ENCODE measurements around the gene KLK1. TPM values are rescaled to one million over a fixed set of nuclear protein-coding genes. Genes with fewer than 3 reads are reported as not detected.
"Not testable (repeated sequence)": the region's sequence is repeated elsewhere in the genome, so short reads cannot be mapped to it uniquely, and the experiment has no call there.

KLK1 gene
- total RNA-seq, 1 experiment from 2014 or later: not detected

GRCh38 chr19:50794074-50794875 lies 29.3 kb downstream of the KLK1 start:
- DNase-seq (ENCODE audit: low read depth): no peak

GRCh38 chr19:50793558-50794065 lies 30.0 kb downstream of the KLK1 start:
- DNase-seq (ENCODE audit: low read depth): no peak

- DNase-seq (ENCODE audit: low read depth): no peak
These were observed 31.0 kb downstream of the KLK1 start for GRCh38 chr19:50792272-50793250.

DNA sequence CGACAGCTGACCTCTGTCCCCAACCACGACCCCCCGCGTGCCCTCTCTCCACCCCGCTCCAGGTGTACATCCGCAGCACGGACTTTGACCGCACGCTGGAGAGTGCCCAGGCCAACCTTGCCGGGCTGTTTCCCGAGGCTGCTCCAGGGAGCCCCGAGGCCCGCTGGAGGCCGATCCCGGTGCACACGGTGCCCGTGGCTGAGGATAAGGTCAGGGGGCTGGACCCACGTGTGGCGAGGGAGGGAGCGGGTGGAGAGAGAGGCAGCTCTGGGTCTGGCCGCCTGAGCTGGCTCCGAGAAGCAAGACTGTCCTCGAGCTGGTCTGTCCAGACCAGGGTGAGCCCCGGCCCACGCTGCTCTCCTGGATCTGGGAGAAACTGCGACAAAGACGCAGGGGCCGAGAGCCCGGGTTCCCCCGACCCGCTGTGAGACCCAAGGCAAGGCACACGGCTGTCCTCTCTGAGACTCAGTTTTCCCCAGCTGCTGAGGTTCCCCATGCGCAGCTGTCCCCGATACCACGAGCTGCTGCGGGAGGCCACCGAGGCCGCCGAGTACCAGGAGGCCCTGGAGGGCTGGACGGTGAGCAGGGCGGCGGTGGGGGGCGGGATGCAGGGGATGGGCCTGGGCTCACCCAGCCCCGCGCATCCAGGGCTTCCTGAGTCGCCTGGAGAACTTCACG lies 31.9 kb downstream of the KLK1 start:
- no peak for DNase-seq (ENCODE audit: low read depth)

- DNase-seq (ENCODE audit: low read depth): no peak
These were observed 32.6 kb downstream of the KLK1 start for GRCh38 chr19:50790922-50791467.

- no peak for DNase-seq (ENCODE audit: low read depth)
These were observed 33.2 kb downstream of the KLK1 start, which contains the start of gene ACP4 for GRCh38 chr19:50790396-50790795. TSS of gene ACP4 (plus strand) at chr19:50790415. CDS start at chr19:50790415, 0 bp downstream.

GRCh38 chr19:50785329-50785728 lies 38.3 kb downstream of the KLK1 start:
- no peak for DNase-seq (ENCODE audit: low read depth)

- no peak for DNase-seq (ENCODE audit: low read depth)
These were observed 38.9 kb downstream of the KLK1 start for GRCh38 chr19:50784710-50785109.

GRCh38 chr19:50783848-50784152 lies 39.8 kb downstream of the KLK1 start:
- DNase-seq (ENCODE audit: low read depth): not testable (repeated sequence)

DNA sequence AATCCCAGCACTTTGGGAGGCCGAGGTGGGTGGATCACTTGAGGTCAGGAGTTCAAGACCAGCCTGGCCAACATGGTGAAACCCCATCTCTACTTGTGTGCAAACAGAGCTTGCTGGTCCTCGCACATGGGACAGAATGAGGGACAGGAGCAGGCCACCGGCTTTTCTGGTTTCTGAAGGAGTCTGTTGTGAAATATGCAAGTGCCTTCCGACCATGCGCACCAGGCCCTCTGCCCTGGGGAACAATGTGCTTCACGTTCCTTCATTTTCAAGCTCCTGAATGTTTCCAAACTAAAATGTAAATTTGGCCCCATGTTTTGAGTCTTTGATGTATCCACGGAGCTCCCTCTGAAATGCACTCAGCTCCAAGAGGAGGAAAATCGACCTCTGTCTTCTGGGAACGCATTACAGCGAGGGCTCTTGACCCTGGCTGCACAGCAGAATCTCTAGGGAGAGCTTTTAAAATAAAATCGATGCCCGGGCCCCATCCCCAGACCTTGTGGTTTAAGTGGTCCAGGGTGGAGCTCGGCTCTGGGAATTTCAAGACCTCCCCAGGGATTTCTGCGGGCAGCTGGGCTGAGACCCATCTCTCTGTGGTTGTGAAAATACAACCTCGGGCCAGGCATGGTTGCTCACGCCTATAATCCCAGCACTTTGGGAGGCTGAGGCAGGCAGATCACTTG lies 42.7 kb downstream of the KLK1 start:
- DNase-seq (ENCODE audit: low read depth): no peak

DNA sequence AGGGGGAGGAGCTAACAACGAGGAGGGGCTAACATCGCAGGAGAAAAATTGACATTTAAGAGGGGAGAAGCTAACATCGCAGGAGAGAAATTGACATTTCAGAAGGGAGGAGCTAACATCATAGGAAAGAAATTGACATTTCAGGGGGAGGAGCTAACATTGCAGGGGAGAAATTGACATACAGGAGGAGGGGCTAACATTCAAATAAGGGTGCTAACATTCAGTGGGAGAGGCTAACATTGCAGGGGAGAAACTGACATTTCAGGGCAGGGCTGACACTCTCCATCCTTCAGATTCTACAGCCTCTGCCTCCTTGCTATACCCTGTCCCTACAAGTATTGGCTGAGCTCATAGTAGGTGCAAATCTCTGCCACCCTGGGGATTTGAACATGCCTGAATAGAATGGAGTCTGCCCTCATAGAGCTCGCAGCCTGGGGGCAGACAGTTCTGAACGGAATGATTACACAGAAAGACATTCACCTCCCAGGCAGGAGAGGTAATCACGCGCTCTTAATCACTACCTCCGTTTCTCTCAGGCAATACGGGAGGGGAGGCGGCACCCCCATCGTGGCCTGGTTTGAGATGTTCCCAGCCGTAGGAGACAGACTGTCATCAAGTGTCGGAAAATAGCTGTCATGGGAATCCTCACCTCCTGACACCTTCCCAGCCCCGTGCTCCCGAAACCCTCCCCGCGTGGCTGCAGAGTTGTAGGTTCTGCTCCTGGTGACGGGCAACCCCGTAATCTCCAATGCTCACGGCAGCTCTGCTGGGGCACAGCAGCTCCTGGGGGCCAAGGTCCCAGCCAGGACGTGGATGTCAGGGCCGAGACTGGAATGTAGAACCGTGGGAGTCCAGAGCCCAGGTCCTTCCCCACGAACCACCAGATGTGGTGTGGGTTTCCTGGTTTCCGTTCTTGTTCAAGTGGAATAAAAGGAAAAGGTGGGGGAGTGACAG lies 43.8 kb downstream of the KLK1 start:
- DNase-seq (ENCODE audit: low read depth): no peak

DNA sequence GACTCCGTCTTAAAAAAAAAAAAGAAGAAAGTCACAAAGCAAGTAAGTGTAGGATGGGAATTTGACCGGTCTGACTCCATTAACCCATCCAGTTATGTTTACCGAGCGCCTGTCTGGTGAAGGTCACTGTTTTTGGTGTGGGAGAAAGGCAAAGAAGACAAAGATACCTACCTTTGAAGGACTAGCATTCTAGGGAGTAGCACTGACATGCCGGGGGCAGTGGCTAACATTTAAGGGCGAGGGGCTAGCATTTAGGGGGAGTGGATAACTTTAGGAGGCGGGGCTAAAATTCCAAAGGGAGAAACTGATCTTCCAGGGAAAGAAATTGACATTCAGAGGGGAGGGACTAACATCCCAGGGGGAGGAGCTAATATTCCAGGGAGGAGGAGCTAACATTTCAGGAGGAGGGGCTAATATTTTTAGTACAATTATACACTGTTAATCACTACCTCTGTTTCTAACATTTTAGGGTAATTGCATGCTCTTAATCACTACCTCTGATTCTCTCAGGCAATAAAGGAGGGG lies 44.6 kb downstream of the KLK1 start:
- DNase-seq (ENCODE audit: low read depth): no peak

GRCh38 chr19:50777830-50778303 lies 45.7 kb downstream of the KLK1 start:
- DNase-seq (ENCODE audit: low read depth): no peak

DNA sequence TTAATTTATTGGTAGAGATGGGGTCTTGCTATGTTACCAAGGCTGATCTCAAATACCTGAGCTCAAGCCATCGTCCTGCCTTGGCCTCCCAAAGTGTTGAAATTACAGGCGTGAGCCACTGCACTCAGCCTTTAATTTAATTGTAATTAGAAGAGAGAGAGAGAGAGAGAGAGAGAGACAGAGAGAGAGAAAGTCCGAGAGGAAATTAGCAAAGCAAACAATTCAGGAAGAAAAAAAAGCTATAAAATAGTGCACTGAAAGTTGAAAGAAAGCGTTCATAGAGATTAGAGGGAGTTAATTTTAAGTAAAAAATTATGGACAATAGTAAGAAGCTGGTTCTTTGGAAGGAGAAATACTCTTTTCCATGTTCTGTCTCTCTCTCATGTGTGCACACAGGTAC lies 46.3 kb downstream of the KLK1 start:
- no peak for DNase-seq (ENCODE audit: low read depth)

GRCh38 chr19:50776131-50776530 lies 47.5 kb downstream of the KLK1 start:
- no peak for DNase-seq (ENCODE audit: low read depth)

DNA sequence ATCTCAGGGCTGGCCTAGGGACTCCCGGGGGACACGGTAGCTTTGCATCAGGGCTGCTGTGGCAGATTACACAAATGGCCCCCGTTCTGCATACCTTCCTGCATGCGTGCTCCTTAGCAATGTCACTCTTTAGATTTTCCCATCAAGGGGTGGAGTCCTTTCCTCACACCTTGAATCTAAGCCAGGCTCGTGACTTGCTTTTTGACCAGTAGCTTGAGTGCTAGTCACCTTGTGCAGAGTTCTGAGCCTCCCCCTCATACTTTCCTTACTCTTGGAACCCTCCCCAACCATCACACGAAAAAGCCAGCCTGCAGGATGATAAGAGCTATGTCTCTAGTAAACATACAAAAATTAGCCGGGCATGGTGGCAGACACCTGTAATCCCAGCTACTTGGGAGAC lies 50.1 kb downstream of the KLK1 start:
- not testable (repeated sequence) for DNase-seq (ENCODE audit: low read depth)

GRCh38 chr19:50772912-50773311 lies 50.7 kb downstream of the KLK1 start:
- not testable (repeated sequence) for DNase-seq (ENCODE audit: low read depth)

GRCh38 chr19:50772476-50772875 lies 51.1 kb downstream of the KLK1 start:
- no peak for DNase-seq (ENCODE audit: low read depth)

GRCh38 chr19:50770888-50771287 lies 52.7 kb downstream of the KLK1 start:
- DNase-seq (ENCODE audit: low read depth): no peak
